ENCODE measurements around the gene ABCC4.
"Not testable (repeated sequence)": the region's sequence is repeated elsewhere in the genome, so short reads cannot be mapped to it uniquely, and the experiment has no call there.

Gene ABCC4

GRCh38 chr13:95231393-95231792 lies 69.9 kb downstream of the ABCC4 start:
- no peak for DNase-seq (ENCODE audit: low read depth in 1 of 2, low spot score in 1 of 2)

GRCh38 chr13:95229855-95230254 lies 71.4 kb downstream of the ABCC4 start:
- DNase-seq (ENCODE audit: low read depth in 1 of 2, low spot score in 1 of 2) = no peak

- DNase-seq (ENCODE audit: low read depth in 1 of 2, low spot score in 1 of 2) = no peak
Measured at GRCh38 chr13:95228130-95228529, 73.1 kb downstream of the ABCC4 start.

GRCh38 chr13:95226932-95227695 lies 74.1 kb downstream of the ABCC4 start:
- DNase-seq (ENCODE audit: low read depth in 1 of 2, low spot score in 1 of 2) = no peak

- DNase-seq (ENCODE audit: low read depth in 1 of 2, low spot score in 1 of 2) = no peak
Measured at GRCh38 chr13:95226476-95226875, 74.8 kb downstream of the ABCC4 start.

GRCh38 chr13:95226050-95226449 lies 75.2 kb downstream of the ABCC4 start:
- no peak for DNase-seq (ENCODE audit: low read depth in 1 of 2, low spot score in 1 of 2)

GRCh38 chr13:95224064-95224463 lies 77.2 kb downstream of the ABCC4 start:
- DNase-seq (ENCODE audit: low read depth in 1 of 2, low spot score in 1 of 2) = no peak

GRCh38 chr13:95222733-95223018 lies 78.6 kb downstream of the ABCC4 start:
- DNase-seq (ENCODE audit: low read depth in 1 of 2, low spot score in 1 of 2) = no peak

- DNase-seq (ENCODE audit: low read depth in 1 of 2, low spot score in 1 of 2) = no peak
Measured at GRCh38 chr13:95221971-95222732, 79.1 kb downstream of the ABCC4 start.

GRCh38 chr13:95220611-95221010 lies 80.6 kb downstream of the ABCC4 start:
- no peak for DNase-seq (ENCODE audit: low read depth in 1 of 2, low spot score in 1 of 2)

- no peak for DNase-seq (ENCODE audit: low read depth in 1 of 2, low spot score in 1 of 2)
Measured at GRCh38 chr13:95217920-95218830, 83.1 kb downstream of the ABCC4 start.

GRCh38 chr13:95216182-95216581 lies 85.1 kb downstream of the ABCC4 start:
- no peak for DNase-seq (ENCODE audit: low read depth in 1 of 2, low spot score in 1 of 2)

- no peak for DNase-seq (ENCODE audit: low read depth in 1 of 2, low spot score in 1 of 2)
Measured at GRCh38 chr13:95212983-95213850, 88.0 kb downstream of the ABCC4 start.

GRCh38 chr13:95209109-95209508 lies 92.1 kb downstream of the ABCC4 start:
- DNase-seq (ENCODE audit: low read depth in 1 of 2, low spot score in 1 of 2) = no peak

GRCh38 chr13:95207769-95208366 lies 93.4 kb downstream of the ABCC4 start:
- DNase-seq (ENCODE audit: low read depth in 1 of 2, low spot score in 1 of 2) = no peak

- DNase-seq (ENCODE audit: low read depth in 1 of 2, low spot score in 1 of 2) = no peak
Measured at GRCh38 chr13:95206116-95206515, 95.1 kb downstream of the ABCC4 start.

GRCh38 chr13:95204231-95204765 lies 97.0 kb downstream of the ABCC4 start:
- DNase-seq (ENCODE audit: low read depth in 1 of 2, low spot score in 1 of 2) = no peak

GRCh38 chr13:95201814-95202651 lies 99.2 kb downstream of the ABCC4 start:
- no peak for DNase-seq (ENCODE audit: low read depth in 1 of 2, low spot score in 1 of 2)

- DNase-seq (ENCODE audit: low read depth in 1 of 2, low spot score in 1 of 2) = not testable (repeated sequence)
Measured at GRCh38 chr13:95200386-95200957, 100.8 kb downstream of the ABCC4 start.

Measured in activated CD4-positive, alpha-beta T cell treated with anti-CD3 and anti-CD28 coated beads, Interleukin-2, amount 50 U/mL, for 24 hours (primary cell).